ENCODE data around the gene STRN4.

STRN4 gene

GRCh38 chr19:46742926-46743480, 3.2 kb downstream of the STRN4 start:
- no peak for DNase-seq (ENCODE audit: low read depth)

- no peak for DNase-seq (ENCODE audit: low read depth)
These were observed 4.8 kb downstream of the STRN4 start for GRCh38 chr19:46741447-46741846.

DNA sequence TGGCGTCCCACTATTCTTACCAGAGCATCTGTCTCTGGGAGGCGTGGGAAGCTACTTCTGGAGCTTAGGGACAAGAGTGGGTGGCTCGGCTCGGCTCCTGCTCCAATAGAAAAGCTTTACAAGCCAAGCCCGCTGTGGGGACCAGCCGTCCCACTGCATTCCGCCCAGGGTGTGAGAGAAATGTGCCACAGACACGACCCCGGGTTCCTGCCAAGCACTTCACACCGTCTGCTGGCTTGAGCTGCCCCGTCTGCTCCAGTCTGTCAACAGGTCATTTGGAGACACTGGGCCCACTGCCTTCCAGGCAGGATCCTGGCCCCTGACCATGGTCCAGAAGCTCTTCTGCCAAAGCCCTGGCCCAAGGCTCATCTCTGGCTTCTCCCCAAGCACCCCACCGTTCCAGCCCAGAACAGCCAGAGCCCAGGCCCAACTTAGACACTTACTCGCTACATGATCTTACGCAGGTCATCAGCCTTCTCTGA, 6.9 kb downstream of the STRN4 start:
- DNase-seq (ENCODE audit: low read depth): no peak

- no peak for DNase-seq (ENCODE audit: low read depth)
These were observed 8.5 kb downstream of the STRN4 start for GRCh38 chr19:46737761-46738171.

- no peak for DNase-seq (ENCODE audit: low read depth)
These were observed 9.0 kb downstream of the STRN4 start for GRCh38 chr19:46737298-46737654.

- no peak for DNase-seq (ENCODE audit: low read depth)
These were observed 9.5 kb downstream of the STRN4 start for GRCh38 chr19:46736531-46737297.

DNA sequence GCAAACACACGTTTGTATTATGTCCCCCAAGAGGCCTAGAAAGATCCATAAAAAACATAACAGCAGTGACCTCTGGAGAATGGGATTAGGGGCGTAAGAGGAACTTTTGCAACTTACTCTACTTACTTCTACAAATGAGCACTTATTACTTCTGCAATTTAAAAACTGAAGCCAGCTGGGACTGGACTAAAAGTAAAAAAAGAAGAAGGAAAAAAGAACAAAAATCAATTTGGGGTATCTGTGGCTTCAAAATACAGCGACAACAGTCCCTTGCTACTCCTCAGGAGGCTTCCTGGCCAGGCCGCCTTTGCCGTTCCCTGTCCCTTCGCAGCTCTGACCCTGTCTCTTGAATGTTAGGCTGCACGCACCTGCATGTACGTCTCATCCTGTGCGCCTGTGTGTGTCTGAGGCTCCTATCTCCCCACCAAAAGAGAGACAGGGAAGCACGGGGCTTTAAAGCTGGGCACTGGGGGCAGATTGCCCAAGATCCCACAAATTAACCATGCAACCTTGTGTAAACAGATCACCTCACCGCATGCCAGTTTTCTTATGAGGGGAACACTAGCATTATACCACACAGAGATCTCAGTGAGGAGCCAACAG, 12.5 kb downstream of the STRN4 start:
- DNase-seq (ENCODE audit: low read depth): no peak

GRCh38 chr19:46732966-46733689, 13.1 kb downstream of the STRN4 start:
- DNase-seq (ENCODE audit: low read depth): no peak

DNA sequence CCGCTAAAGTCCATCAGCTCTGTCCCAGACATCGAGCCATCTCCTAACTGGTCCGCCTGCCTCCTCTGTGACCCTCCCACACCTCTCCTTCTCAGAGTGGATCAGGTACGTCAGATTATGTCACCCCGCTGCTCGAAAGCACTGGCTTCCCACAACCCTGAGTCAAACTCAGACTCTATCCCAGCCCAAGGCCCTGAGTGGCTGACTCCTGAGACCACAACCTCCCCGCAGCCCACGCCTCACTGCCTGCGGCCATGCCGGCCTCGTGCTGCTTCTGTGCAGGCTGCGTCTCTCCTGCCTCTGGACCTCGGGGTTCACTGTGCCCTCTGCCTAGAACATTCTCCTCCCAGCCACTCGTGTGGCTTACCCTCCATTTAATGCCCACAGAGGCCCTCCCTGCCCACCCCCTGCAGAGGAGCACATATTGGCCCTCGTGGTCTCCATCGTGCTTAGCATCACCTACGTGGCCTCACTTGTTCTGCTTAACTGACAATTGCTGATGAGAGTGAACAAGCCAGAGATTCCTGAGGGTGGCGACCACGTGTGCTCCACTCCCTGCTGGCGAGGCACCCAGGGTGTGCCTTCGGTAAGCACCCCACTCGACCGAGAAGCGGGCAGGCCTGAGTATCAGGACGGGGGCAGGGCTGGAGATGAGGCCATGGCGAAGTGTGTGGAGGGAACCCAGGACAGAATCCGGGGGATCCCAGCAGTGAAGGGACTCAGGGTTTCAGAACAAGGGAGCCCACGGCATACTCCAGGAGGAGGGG, 13.9 kb downstream of the STRN4 start:
- DNase-seq (ENCODE audit: low read depth): no peak

DNA sequence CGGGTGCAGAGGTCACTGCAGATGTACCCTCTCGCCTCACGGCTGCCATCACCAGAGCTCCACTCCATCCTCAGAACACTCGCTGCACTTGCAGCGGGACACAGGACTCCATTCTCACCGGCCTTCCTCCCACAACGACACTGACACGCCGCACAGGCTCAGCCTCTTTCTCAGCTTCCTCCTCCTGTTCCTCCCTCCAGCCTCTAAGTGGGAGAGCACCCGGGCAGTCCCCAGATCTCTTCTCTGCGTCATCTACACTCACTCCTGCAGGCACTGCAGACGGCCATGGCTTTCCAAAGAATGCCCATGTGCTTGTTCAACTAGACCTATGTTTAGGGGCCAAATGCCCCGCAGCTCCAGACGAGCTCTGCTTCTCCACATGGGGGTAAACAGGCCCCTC, 14.7 kb downstream of the STRN4 start:
- no peak for DNase-seq (ENCODE audit: low read depth)

- DNase-seq (ENCODE audit: low read depth): peak; percentile 78
These were observed 15.2 kb downstream of the STRN4 start for GRCh38 chr19:46731007-46731501.

- no peak for DNase-seq (ENCODE audit: low read depth)
These were observed 15.7 kb downstream of the STRN4 start for GRCh38 chr19:46730595-46730994.

DNA sequence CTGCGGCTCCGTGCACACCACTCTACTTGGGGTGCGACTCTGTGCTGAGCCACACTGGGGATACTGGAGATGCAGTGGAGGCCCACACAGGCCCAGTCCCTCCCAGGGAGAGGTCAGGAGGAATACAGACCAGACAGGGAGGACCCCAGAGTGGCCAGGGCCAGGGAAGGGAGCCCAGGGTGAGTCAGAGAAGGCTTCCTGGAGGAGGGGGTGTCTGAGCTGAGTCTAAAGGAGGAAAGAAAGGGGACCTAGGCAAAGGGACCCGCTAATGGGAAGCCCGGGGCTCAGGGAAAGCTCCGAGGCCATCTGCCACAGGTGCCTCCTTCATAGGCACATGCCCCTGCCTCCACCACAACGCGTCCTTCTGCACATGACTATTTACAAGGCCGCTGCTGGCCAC, 16.1 kb downstream of the STRN4 start:
- DNase-seq (ENCODE audit: low read depth): no peak

- no peak for DNase-seq (ENCODE audit: low read depth)
These were observed 16.6 kb downstream of the STRN4 start for GRCh38 chr19:46729696-46730095.

- peak; percentile 21 for DNase-seq (ENCODE audit: low read depth)
These were observed 17.4 kb downstream of the STRN4 start for GRCh38 chr19:46728693-46729339.

GRCh38 chr19:46728208-46728607, 18.0 kb downstream of the STRN4 start:
- DNase-seq (ENCODE audit: low read depth): no peak

DNA sequence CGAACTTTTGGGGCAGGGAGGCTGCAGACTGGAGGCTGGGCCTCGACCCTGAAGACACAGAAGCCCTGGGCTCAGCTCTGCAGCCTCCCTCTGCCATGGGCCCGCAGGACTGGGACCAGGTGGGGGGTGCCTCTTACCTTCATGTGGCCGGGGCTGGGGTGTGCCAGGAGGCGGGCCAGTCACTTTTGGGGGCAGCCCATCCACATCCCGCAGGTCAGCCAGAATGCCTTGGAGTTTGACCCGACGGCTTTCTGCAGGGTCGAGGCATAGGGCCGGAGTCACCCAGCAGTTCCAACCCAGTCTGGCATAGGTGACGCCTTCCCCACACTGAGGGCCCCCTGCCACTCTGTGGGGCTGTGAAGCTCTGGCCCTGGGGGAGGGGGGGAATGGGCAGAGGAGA, 18.5 kb downstream of the STRN4 start:
- DNase-seq (ENCODE audit: low read depth): no peak

DNA sequence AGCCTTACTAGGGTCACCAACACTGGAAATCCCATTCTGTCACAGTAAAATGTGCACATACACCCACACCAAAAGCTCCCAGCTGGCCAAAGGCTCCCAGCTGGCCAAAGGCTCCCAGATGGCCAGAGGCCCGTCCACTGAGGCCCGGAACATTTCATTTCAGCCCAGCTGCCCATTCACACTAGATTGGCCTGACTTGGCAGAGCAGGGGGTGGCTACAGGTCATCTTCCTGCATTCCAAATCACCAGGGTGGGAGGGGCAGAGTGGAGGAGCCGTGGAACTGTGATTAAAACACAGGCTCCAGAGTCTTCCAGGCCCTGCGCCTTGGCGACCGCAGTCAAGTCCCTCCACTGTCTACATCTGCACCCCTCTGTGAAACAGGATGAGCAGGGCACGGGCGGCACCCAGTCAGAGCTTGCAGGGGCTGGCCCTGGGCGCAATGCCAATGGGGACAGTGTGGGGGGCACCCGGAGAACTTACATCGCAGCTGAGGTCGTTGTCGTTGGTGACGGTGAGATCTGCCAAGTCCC, 19.2 kb downstream of the STRN4 start:
- DNase-seq (ENCODE audit: low read depth): no peak

DNA sequence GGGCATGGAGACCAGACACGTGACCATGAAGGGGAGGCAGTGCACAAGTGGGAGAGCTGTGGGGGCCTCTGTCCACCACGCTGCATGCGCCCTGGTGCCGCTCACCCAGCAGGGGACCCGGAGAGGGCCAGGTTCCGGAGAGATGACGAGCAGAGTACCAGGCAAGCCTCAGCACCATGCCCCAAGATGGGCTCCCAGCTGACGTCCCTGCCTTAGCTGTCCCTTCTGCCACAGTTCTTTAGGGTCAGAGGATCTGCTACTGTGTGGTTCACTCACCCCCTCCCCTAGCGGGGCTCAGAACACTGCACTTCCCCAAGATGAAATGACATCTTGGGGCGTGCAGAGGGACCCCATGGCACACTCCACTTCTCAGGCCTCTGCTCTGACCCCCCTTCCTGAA, 19.7 kb downstream of the STRN4 start:
- no peak for DNase-seq (ENCODE audit: low read depth)

- no peak for DNase-seq (ENCODE audit: low read depth)
These were observed 20.3 kb downstream of the STRN4 start for GRCh38 chr19:46725859-46726393.
